GM19023 (cell line): ENCODE measurements around the gene GDPD4.

Source experiments
- ATAC-seq: cut with Tn5 transposase; IDR thresholded peaks from one replicate; pipeline ENCODE4 v1.9.1; 2021; ENCODE audit warnings: mild to moderate bottlenecking, moderate library complexity; ENCODE audit not compliant: unreplicated experiment

GDPD4 gene

DNA sequence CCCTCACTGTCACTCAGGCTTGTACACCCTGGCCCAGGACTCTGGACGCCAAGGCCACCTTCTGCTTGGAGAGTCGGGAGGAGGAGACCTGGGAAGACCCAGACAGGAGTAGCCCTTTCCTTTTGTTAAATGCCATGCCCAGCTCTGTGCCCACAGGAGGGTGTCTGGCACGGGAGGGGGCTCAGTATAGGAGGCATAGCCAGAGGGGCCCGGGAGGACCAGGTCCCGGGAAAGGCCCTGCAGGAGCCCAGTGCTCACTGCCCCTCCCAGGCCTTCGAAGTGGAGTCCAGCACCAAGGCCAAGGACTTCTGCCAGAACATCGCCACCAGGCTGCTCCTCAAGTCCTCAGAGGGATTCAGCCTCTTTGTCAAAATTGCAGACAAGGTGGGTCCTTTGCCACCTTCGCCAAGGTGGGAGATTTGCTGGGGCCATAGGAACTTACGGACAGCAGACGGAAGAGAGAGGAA is 94.4 kb downstream of the GDPD4 start:
- ATAC-seq = no peak

DNA sequence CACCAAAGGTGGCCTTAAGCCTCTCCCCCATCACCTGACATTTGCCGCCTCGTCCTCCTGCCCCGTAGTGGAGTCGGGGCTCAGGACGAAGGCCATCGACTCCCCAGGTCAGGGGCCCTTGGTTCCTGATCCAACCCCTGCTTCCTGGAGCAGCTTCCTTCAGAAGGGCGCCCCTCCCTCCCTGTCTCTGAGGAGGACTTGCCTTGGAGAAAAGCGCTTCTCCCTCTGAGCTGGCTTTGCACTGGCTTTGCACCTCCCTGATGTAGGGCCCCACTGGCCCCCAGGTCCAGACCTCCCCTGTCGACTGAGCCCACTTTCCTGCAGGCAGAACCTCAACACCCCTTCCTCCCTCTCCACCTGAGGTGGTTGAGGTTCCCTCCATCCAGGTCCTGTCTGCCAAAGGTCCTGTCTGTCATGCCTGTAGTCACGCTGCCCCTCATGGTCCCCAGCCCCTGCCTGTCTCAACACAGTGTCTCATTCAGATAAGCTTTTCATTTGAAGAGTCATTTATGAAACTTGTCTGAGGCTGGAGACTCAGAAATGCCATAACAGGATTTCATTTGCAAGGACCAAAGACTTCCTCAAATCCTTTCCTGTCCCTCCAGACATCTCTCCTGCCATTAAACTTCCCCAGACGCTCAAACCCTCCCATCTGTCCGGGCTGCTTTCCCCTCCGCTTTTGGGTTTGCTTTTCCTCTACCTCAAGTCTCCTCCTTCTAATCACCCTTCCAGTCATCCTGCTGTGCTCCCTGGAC is 95.0 kb downstream of the GDPD4 start:
- no peak for ATAC-seq

DNA sequence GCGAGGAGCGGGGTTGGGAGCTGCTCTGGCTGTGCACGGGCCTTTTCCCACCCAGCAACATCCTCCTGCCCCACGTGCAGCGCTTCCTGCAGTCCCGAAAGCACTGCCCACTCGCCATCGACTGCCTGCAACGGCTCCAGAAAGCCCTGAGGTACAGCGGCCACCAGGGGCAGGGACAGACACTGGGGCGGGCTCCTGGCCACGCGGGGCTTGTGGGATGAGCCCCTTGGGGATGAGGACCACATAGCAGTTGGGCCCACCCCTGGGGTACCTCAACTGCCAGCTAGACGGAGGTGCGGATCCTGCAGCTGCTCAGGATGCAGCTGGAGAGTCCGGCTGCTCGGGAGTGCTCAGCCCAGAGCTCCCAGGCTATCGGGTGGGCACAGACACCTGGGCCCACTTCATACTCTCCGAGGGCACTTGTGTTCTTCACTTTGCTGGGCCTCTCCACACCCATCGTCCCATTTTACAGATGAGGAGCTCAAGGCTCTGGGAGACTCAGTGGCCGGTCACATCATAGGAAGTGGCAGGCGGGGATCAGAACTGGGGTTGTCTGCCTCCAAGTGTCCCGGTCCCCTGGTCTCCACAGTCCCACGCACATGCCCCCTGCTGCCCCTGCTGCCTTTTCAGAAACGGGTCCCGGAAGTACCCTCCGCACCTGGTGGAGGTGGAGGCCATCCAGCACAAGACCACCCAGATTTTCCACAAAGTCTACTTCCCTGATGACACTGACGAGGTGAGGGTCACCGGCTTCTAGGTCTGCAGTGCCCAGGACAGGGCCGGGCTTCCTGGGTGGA is 95.8 kb downstream of the GDPD4 start:
- no peak for ATAC-seq

DNA sequence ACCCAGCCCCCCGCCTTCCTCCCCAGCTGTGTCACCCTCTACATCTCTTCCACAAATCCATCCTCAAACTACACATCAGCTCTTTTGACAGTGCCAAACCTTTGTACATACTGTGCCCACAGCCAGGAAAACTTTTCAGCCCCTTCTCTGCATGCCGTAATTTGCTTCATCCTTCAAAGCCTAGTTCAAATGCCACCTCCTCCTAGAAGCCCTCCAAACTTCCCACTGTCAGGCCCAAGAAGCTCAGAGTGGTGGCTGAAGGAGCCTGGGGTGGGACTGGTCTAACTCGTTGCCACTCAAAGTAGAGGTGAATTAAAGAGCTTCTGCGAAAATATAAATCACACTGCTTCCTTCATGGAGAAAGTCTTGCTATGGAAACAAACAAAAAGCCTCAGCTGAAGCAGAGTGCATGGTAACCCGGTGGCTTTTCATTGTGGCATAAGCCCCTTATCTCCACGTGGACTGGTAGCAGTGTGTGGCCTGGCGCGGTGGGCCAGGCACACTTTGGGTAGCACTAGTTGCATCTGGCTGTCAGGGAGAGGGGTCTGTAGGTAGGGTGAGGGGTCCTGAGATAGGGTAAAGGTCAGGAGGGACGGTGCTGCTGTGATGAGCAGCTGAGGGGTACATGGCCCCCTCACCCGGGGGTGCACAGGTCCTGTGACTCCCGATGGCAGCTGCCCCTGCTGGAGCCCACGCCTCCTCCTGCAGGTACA is 96.6 kb downstream of the GDPD4 start:
- ATAC-seq = no peak

DNA sequence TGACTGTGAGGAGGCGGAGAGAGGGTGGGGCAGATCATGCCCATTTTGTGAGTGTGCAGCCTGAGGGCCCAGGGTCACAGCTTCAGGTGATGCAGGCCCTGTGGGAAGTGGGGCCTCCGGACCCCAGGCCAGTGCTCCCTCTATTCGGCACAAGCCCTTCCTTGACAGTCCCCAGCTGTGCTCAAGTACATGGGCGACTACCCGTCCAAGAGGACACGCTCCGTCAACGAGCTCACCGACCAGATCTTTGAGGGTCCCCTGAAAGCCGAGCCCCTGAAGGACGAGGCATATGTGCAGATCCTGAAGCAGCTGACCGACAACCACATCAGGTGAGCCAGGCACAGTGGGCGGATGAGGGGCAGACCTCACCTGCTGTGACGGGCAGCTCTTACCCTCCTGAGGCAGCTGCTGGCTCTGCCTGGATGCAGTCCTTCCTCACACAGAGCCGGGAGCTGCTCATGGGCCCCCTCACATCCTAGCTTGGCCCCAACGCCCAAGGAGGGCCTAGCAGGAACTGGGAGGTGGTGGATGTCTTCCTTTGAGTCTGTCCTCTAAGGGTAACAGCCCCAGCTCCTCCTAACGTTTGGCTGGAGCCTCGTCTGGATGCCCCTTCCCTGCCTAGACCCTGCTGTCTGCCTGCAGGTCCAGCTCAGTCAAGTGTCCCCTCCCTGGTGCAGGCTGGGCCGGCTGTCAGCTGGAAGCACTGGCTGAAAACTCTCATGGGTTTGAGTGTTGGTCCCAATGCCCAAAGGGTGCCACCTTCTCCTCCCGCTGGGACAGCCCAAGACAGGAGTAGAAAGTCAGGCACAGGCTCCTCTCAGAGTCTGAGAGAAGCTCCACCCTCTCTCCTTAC is 97.4 kb downstream of the GDPD4 start:
- ATAC-seq = no peak

DNA sequence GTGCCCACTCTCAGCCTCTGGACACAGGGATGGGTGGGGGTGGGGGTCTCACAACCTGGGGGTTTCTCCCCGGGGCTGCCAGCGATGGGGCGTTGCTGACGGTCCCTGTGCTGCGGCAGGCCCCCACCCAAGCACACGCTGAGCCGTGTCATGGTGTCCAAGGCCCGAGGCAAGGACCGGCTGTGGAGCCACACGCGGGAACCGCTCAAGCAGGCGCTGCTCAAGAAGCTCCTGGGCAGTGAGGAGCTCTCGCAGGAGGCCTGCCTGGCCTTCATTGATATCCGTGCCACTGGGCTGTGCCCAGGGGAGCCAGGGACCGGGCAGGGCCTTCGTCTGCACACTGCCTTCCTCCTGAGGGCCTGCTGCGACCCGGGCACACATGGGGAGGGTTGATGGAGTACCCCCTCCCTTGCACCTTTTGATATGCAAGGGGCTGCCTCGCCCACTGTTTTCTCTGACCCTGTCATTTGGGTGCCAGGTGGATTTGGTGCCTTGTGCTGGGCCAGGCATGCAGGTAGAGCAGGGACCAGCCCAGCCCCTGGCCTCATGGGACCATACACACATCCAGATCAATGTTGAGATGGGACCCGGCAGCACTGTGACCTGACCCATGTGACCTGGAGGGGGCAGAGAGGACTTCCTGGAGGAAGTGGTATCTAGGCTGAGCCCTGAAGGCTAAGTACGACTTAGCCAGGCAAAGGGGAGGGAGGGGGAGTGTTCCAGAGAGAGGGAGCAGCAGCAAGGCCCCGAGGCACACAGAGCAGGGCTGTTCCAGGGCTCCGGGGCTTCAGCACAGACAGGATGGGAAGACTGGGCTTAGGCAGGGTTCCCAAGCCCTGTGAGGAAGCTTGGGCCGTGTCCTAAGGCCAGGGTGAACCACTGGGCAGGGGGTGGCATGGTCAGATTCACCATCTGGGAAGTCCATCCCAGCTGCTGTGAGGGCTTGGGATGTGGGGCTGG is 98.3 kb downstream of the GDPD4 start:
- ATAC-seq = no peak

DNA sequence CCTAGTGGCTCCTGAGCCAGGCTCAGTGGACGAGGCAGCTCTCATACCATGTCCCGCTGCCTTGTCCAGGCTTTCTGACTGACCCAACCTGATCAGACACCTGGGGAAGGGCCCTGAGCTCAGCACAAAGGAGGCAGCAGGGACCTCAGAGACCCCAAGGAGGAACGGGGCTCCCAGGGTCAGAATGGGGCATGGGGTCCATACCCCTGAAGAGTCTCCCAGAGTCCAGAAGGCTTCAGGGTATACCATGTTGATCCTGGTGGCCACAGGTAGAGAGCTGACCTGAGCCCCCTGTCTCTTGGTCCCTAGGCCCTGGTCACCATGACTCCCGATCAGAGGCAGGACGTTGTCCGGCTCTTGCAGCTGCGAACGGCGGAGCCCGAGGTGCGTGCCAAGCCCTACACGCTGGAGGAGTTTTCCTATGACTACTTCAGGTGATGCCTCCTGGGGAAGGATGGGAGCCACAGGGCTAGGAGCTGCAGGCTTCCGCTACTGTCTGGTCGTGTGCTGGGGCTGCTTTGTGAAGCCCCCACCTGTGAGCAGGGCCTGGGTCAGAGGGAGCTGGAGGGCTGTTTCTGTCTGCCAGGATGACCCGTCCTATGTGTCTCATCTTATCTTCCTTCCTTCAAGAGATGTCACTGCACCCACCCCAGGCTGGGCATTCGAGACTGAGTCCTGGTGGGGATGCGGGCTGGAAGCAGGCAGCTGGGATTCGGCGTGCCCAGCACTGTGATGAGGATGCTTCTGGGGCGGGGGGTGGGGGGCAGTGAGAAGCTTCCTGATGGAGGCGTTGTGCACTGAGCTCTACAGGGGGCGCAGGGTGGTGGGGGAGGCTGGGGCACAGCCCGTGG is 99.3 kb downstream of the GDPD4 start:
- no peak for ATAC-seq

DNA sequence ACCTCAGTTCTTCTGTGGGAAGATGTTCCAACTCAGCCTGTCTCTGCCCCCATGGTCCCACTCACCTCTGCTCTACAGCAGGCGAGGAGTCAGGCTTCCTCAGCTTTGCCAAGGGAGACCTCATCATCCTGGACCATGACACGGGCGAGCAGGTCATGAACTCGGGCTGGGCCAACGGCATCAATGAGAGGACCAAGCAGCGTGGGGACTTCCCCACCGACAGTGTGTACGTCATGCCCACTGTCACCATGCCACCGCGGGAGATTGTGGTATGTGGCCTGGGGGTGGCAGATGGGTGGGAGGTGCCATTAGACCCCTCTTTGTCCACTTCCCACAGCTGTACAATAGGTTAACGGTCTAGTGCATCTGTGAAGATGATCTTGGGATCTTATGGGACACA is 100.1 kb downstream of the GDPD4 start:
- no peak for ATAC-seq

DNA sequence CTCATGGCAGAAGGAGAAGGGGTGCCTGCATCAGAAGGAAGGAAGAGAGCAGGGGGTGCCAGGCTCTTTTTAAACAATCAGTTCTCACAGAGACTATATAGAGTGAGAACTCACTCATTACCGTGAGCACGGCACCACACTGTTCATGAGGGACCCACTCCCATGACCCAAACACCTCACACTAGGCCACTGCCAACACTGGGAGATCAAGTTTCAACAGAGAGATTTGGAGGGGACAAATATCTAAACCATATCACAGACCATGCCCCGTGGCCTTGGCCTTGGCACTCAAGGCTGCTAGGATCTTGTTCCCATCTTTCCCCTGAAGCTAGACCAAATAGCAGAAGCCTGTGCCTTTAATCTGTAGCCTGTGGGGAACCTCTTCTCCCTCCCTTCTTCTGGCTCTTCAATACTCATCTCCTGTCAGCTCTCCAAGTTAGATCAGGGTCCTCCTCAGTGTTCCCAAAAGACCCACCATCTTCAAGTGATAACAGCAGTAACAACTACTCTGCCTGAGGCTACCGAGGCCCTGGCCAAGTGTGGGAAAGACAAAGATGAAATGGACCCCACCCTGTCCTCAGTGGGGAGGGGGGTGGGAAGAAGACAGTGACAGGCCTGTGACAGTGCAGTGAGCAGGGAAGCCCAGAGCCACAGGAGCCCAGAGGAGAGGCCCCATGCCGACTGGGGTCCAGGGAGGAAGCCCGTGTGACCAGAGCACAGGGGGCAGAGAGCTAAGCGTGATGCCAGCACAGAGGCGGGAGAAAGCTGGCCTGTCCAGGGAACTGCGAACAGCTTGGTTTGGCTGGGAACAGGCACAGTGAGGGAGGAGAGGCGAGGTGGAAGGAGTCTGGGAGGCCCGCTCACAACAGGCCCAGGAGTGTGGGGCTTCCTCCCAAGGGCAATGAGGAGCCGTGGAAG is 100.9 kb downstream of the GDPD4 start:
- no peak for ATAC-seq

DNA sequence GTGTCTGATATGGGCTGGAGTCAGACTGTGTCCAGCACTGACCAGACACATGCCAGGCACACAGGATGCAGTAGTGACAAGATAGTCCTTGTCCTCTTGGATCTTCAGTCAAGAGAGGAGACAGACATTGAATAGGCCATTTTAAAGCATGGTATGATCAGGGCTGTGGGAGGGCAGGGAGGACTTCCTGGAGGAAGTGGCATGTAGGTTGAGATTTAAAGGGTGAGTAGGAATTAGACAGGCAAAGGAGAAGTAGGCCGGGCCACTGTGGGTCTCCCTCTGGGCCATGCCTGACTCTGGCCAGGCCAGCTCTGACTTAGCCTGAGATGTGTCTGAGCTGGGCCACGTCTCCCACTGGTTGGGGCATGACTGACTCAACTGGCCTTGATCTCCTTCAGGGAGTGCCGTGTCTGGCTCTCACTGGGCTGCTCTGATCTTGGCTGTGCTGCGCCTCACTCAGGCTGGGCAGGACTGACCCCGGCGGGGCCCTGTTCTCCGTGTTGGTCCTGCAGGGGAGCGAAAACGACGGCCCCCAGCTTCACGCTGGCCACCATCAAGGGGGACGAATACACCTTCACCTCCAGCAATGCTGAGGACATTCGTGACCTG is 102.2 kb downstream of the GDPD4 start:
- no peak for ATAC-seq

DNA sequence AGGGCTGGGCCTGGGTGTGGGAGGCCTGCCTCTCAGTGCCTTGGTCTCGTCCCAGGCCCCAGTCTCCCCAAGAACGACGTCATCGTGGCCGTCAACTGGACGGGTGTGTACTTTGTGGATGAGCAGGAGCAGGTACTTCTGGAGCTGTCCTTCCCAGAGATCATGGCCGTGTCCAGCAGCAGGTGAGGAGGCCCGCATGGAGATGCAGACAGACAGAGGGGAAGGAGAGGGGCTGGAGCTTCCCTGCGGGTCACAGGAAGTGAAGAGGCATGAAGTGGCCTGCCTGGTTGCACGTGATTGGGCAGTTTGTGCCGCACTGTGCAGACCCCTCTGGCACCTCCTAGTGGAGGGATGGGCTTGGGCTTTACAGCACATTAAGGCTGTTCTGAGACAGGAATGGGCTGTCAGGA is 103.0 kb downstream of the GDPD4 start:
- no peak for ATAC-seq

DNA sequence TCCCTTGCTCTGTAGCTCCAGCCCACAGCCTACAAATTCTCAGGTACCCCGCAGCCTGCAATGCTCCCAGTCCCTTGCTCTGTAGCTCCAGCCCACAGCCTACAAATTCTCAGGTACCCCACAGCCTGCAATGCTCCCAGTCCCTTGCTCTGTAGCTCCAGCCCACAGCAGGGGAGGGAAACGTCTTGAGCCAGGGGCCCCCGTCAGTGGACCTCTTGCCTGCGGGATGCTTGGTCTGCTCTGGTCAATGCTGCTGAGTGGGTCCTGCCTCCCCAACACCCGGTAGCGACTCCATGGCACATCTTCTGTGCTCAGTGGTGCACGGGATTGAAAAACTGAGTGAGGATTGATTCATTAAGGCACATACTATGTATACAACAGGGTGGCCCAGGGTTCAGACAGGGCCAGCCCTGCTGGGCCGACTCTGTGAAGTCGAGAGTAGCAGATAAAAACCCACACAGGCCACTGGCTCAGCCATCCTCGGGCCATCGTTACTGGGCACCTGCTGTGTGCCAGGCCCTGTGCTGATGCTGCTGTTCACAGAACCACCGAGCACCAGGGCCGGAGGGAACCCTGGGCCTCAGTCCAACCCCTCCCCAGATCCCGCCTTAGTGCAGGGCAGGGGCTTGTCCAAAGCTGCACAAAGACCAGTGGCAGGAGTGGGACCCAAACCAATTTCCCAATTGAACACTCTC is 103.7 kb downstream of the GDPD4 start:
- no peak for ATAC-seq

DNA sequence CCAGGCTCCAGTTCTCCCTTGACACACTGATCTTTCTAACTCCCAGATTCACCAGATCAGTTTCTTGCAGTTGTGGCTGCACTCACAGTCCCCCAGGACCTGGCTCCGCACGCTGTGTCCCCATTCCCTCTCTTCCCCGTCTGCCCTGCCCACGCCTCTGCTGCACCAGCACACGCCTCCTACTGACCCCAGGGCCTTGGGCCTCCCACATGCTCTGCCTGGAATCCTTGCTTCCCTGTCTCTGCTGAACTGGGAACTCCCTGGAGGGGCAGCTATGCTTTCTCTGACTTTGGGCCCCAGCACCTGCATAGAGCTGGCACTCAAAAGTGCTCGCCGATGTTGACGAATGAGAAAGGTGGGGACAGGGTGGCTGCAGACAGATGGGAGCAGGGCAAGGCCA is 104.5 kb downstream of the GDPD4 start:
- no peak for ATAC-seq

DNA sequence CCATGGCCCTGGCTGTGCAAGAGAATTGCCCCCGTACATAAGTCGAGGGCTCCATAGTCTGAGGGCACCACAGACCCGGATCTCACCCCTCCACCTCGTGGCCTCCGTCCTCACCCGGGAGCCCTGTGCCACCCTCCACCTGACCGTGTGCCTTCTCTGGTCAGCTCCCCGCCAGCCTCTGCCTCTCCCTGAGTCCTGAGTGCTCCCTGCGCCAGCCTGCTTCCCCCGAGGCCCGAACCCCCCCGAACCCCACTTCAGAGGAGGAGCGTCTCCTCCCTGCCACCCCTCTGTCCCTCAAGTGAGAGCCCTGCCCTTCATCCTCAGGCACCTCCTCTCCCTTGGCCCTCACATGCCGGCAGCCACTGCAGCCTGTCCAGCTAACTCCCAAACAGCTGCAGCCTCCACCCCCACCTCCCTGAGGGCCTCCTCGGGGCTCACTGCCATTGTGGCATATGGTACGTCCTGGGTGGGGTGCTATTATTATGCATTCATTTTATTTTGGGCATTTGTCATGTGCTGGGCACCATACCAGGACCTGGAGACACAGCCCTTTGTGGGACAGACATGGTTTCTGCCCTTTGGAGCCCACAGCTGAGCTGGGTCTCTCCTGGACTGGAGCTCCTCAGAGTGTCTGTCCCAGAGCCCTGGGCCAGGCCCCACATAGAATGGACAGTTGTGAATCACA is 106.3 kb downstream of the GDPD4 start:
- no peak for ATAC-seq

DNA sequence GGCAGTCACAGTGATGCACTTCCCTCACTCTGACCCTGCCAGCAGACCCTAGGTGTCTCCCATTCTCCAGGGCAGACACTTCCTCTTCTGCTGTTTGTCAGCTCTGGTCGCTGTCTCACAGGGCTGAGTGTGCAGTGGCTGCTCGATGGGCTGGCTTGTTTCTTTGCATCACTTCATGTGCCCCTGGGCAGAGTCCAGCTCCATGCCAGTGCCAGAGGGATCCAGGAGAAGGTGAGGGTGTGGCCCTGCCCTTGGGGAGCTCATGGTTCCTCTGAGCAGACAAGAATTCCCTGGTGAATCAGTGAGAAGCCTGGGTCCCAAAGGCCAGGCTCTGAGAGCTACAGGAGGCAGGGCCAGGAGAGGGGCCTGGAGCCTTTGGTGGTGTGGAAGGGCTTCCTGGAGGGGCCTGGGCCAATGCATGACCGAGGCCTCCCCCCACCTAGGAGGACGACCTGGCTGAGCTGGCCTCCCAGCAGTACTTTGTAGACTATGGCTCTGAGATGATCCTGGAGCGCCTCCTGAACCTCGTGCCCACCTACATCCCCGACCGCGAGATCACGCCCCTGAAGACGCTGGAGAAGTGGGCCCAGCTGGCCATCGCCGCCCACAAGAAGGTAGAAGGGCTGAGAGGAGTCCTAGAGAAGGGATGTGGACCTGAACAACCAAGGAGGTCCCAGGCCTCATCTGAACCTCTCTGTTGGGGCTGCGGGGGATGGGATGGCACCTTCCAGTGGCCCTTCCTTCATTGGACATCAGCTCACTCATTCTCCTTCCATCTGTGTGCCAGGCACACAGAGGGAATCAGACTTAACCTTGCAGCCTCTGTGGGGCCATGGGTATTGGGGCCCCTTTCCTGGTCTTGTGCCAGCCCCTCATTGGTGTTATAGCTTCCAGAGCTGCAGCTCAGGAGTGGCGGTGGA is 107.3 kb downstream of the GDPD4 start:
- no peak for ATAC-seq
